Ovary (tissue), 9 donors: Measurements from ENCODE around the gene DGCR8. TPM values are rescaled to one million over a fixed set of nuclear protein-coding genes. Genes with fewer than 3 reads are reported as not detected.

Experiments
- DNase-seq, 5 donors: peaks; one replicate each; pipeline ENCODE4 v3.0.0-alpha.2; 2019 to 2020
- H3K27ac ChIP-seq, 2 donors: fragments of 200-600 bp; one replicate each; pipeline versions ENCODE4 v1.5.1 to v1.8.0; 2019 to 2022
- H3K27me3 ChIP-seq: fragments of 200-600 bp; one replicate; pipeline ENCODE4 v1.8.0; 2022
- H3K36me3 ChIP-seq: fragments of 200-600 bp; sonication (generic); one replicate; pipeline ENCODE4 v1.5.1; 2019
- H3K4me1 ChIP-seq: one replicate; pipeline ENCODE4 v1.8.1; 2013; ENCODE audit warnings: mild to moderate bottlenecking, moderate library complexity; ENCODE audit not compliant: insufficient read depth
- H3K4me3 ChIP-seq: fragments of 200-600 bp; sonication (generic); one replicate; pipeline ENCODE4 v1.5.1; 2017
- H3K9me3 ChIP-seq, 2 donors: fragments of 200-600 bp in 1 of 2; sonication (generic) in 1 of 2; one replicate each; pipeline versions ENCODE4 v1.5.1 to v1.8.1; 2013 to 2019; ENCODE audit warnings: mild to moderate bottlenecking in 1 of 2, moderate library complexity in 1 of 2
- CTCF ChIP-seq, 3 donors: fragments of 450-650 bp in 2 of 3; fragments of 200-600 bp in 1 of 3; IDR thresholded peaks; one replicate each; pipeline versions ENCODE4 v1.5.1 to v1.8.0; 2016 to 2022; ENCODE audit warnings: antibody characterized with exemption in 3 of 3, mild to moderate bottlenecking in 1 of 3
- EP300 ChIP-seq: sonication (generic); formaldehyde crosslinking; IDR thresholded peaks from one replicate; pipeline ENCODE4 v1.6.1; 2017; ENCODE audit warnings: antibody characterized with exemption
- POLR2A ChIP-seq: fragments of 450-650 bp; IDR thresholded peaks from one replicate; pipeline ENCODE4 v1.6.1; 2017; ENCODE audit warnings: antibody characterized with exemption, mild to moderate bottlenecking, moderate library complexity
- WGBS, 3 donors: extraction: QIAGEN DNeasy Blood & Tissue Kit in 1 of 3; methylation state at CpG; one replicate each; pipeline versions ENCODE4 v1.1.5 to v1.1.7; 2013 to 2017; 5-methylcytosine and 5-hydroxymethylcytosine counted together
- intact Hi-C, 4 donors: fragments of 100-400 bp; cut with DNase I; formaldehyde crosslinking; loops; one replicate each; pipeline versions ENCODE4 v1.11.0 to v1.15.1; 2022 to 2023
- polyA plus RNA-seq, 2 donors: library from polyadenylated mRNA; stranded (reverse); fragments of 200-250 nt in 1 of 2; fragments of 350-450 nt in 1 of 2; fragmentation: Illumina TruSeq in 1 of 2; extraction: RNeasy Lipid Tissue Mini Kit (QIAGEN cat#74804) in 1 of 2; gene quantifications; one replicate each; pipeline ENCODE4 v1.2.3, GENCODE V29; 2013 to 2014
- total RNA-seq, 7 donors: library from RNA; depleted of rRNA in 2 of 7; stranded (reverse); fragments of >200 nt in 2 of 7; fragmentation: NEBNext Ultra II Directional in 3 of 7; extraction: Animal tissue kit (Norgen Biotek cat#: 25700) in 3 of 7; gene quantifications; one replicate each; pipeline versions ENCODE4 v1.1.0 to v1.2.4, GENCODE V29; 2016 to 2023
- donor health status: DM: no; HTN: no; CAD: no; lungs with moderate emphysema.
- donor health status: DM: no; HTN: no; CAD: no.
- donor health status: Bipolar disorder and iron deficiency.
- donor health status: DM: yes; HTN: yes; CAD: no.
- donor health status: DM: no; HTN: no; CAD: no.
- donor health status: DM: yes; HTN: yes; CAD: no.

The DGCR8 gene
- total and polyA plus RNA-seq, 9 donors, result 15.9 to 46.5 (median 37.6) TPM

DNA sequence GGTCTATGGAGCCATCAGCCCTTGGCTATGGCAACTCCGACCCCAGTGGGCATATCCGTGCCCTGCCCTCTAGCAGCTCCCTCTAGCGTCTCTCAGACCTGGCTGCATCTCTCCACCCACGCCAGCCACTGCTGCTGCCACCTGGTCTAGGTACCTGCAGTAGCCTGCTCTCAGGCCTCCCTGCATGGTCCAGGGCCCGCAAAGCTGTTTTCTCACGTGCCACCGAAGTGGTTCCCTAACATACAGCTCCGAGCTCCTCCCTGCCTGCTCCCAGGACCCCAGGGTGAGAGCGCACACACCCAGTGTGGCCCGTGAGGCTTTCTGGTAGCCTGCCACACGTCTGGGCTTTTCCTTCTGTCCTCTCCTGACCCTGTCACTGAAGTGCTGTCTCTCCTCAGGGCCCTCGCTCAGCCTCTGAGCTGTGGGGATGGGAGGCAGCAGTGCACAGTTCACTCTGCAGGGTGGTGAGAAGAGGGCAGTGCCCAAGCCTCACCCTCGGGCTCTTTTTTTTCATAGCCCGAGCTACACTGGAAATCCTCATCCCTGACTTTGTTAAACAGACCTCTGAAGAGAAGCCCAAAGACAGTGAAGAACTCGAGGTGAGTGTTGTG is 14.3 kb downstream of the DGCR8 start:
- Histone ChIP-seq H3K4me3 (no peak overlapping the region), H3K27me3 (no peaks in the 10 kb centered on the region), H3K4me1 (no peaks in the 10 kb centered on the region), H3K9me3 (no peaks in the 10 kb centered on the region), H3K27ac (no peak overlapping the region), H3K36me3 (no peaks in the 10 kb centered on the region)
- DNase-seq, result peak in 1 of 5 donors; percentile 28
- WGBS, 3 donors, result 94 to 95% (median 94%) methylated on average over 15 of the region's 15 CpGs
- intact Hi-C loops, result loop anchor here in 1 of 4 donors (10.0 kb wide), 1 partner anchor 70 kb away; the partner anchor contains the start of gene TANGO2
- no peak for TF ChIP-seq EP300
- no peak for TF ChIP-seq POLR2A
- TF ChIP-seq CTCF (IDR thresholded peaks at IDR 0.05), result no peak

DNA sequence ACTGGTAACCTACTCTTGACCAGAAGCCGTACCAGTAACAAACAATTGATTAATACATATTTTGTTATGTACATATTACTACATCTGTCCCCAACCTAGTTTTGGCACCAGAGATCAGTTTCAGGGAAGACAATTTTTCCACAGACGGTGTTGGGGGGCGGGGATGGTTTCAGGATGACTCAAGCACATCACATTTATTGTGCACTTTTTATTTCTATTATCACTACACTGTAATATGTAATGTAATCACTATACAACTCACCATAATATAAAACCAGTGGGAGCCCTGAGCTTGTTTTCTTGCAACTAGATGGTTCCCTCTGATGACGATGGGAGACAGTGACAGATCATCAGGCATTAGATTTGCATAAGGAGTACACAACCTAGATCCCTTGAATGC is 15.5 kb downstream of the DGCR8 start:
- no peak overlapping the region for H3K27ac ChIP-seq
- no peaks in the 10 kb centered on the region for H3K36me3 ChIP-seq
- intact Hi-C loops, result loop anchor here in 1 of 4 donors (10.0 kb wide), 1 partner anchor 71 kb away; the partner anchor contains the start of gene TANGO2
- whole genome bisulfite sequencing, 3 donors, result 95 to 99% (median 95%) methylated on average over 4 of the region's 4 CpGs
- H3K4me3 ChIP-seq, result no peak overlapping the region
- peak in 1 of 5 donors; percentile 3 for DNase-seq
- TF ChIP-seq POLR2A (no peak), EP300 (no peak)
- no peaks in the 10 kb centered on the region for H3K27me3 ChIP-seq
- no peaks in the 10 kb centered on the region for H3K4me1 ChIP-seq
- no peaks in the 10 kb centered on the region for H3K9me3 ChIP-seq

DNA sequence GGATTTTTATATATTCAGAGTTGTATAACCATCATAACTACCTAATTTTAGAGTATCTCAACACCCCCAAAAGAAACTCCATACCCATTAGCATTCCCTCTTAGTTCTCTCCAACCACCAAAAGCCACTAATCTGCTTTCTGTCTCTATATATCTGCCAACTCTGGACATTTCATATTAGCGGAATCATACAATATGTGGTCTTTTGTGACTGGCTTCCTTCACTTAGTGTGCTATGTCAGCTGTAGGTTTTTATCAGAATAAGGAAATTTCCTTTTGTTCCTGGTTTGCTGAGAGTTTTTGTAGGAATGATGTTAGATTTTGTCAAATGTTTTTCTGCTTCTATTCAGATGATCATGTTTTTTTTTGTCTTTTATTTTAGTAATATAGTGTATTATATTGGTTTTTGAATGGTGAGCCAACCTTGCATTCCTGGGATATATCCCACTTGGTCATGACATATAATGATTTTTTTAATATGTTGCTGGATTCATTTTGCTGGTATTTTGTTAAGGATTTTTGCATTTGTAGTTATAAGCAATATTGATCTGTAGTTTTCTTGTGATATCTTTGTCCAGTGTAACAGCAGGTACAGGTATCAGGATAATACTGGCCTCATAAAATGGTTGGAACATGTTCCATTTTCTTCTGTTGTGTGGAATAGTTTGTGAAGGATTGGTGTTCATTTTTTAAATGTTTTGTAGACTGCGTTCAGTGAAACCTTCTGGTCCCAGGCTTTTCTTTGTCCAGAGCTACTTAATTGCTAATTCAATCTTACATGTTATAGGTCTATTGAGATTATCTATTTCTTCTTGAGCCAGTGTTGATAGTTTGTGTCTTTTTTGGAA is 16.8 kb downstream of the DGCR8 start:
- H3K27me3 ChIP-seq, result no peaks in the 10 kb centered on the region
- no peaks in the 10 kb centered on the region for H3K4me1 ChIP-seq
- H3K4me3 ChIP-seq, result no peak overlapping the region
- DNase-seq, result no peak
- no peaks in the 10 kb centered on the region for H3K36me3 ChIP-seq
- intact Hi-C loops, result loop anchor here in 1 of 4 donors (10.0 kb wide), 1 partner anchor 72 kb away; the partner anchor contains the start of gene TANGO2
- 98 to 99% (median 98%) methylated on average over 2 of the region's 2 CpGs for WGBS, 3 donors
- no peak overlapping the region for H3K27ac ChIP-seq
- no peak for TF ChIP-seq CTCF (IDR thresholded peaks at IDR 0.05)
- no peak for TF ChIP-seq POLR2A
- TF ChIP-seq EP300, result no peak
- H3K9me3 ChIP-seq, result no peaks in the 10 kb centered on the region

GRCh38 chr22:20099099-20099711 is 19.2 kb downstream of the DGCR8 start:
- intact Hi-C loops, result loop anchor here in 1 of 4 donors (10.0 kb wide), 1 partner anchor 74 kb away; the partner anchor contains the start of gene TANGO2
- Histone ChIP-seq H3K27me3 (no peaks in the 10 kb centered on the region), H3K4me3 (no peak overlapping the region), H3K9me3 (no peaks in the 10 kb centered on the region), H3K36me3 (no peaks in the 10 kb centered on the region), H3K4me1 (no peaks in the 10 kb centered on the region), H3K27ac (no peak overlapping the region)
- TF ChIP-seq EP300 (no peak), POLR2A (no peak), CTCF (IDR thresholded peaks at IDR 0.05) (no peak)
- 94 to 96% (median 95%) methylated on average over 6 of the region's 6 CpGs for WGBS, 3 donors
- no peak for DNase-seq
